MM.1S (cell line): ENCODE data around the gene DKC1.

Experiments
- CTCF ChIP-seq: fragments of 300-600 bp; sonication (generic); IDR thresholded peaks from 2 replicates; pipeline ENCODE4 v1.5.1; 2016; ENCODE audit warnings: antibody characterized with exemption, low read length, mixed read lengths
- EZH2 ChIP-seq: fragments of 300-600 bp; sonication (generic); optimal IDR thresholded peaks from 2 replicates; pipeline ENCODE3; 2017; ENCODE audit warnings: low read depth, mild to moderate bottlenecking, antibody characterized with exemption, low read length, mixed read lengths

GRCh38 chrX:154797006-154797405 lies 34.3 kb downstream of the DKC1 start:
- TF ChIP-seq CTCF (no peak), EZH2 (no peak)
